ENCODE measurements around the gene FXR2.

Gene FXR2

GRCh38 chr17:7569571-7569970 is 45.1 kb downstream of the FXR2 start:
- peak in 2 of 3 donors; percentile 37 to 39 for DNase-seq

- DNase-seq, result no peak
Observed at GRCh38 chr17:7563115-7563869, 51.4 kb downstream of the FXR2 start.

- DNase-seq, result no peak
Observed at GRCh38 chr17:7562208-7562605, 52.5 kb downstream of the FXR2 start.

- DNase-seq, result peak; percentile 95 to 98 (median 98)
Observed at GRCh38 chr17:7561589-7562207, 53.0 kb downstream of the FXR2 start, which contains the start of gene SENP3. Gene SENP3 (plus strand): TSS chr17:7561919. CDS start chr17:7563077, 1,158 bp downstream.

GRCh38 chr17:7561028-7561575 is 53.6 kb downstream of the FXR2 start:
- peak; percentile 87 to 92 (median 90) for DNase-seq

- DNase-seq, result peak; percentile 63 to 81 (median 70)
Observed at GRCh38 chr17:7560172-7561027, 54.3 kb downstream of the FXR2 start.

- DNase-seq, result no peak
Observed at GRCh38 chr17:7559320-7560171, 55.2 kb downstream of the FXR2 start.

GRCh38 chr17:7558544-7559319 is 56.0 kb downstream of the FXR2 start, which contains the start of gene TNFSF13:
Gene TNFSF13 (plus strand): TSS chr17:7558750. CDS start chr17:7559040, 290 bp downstream.
- peak; percentile 50 to 53 (median 50) for DNase-seq

- peak; percentile 76 to 86 (median 78) for DNase-seq
Observed at GRCh38 chr17:7557775-7558543, 56.7 kb downstream of the FXR2 start.

GRCh38 chr17:7557147-7557764 is 57.4 kb downstream of the FXR2 start:
- no peak for DNase-seq

GRCh38 chr17:7556627-7557026 is 58.1 kb downstream of the FXR2 start:
- no peak for DNase-seq

GRCh38 chr17:7555320-7555948 is 59.3 kb downstream of the FXR2 start:
- DNase-seq, result no peak

GRCh38 chr17:7553356-7553755 is 61.3 kb downstream of the FXR2 start:
- peak in 1 of 3 donors; percentile 15 for DNase-seq

- DNase-seq, result peak; percentile 69 to 85 (median 76)
Observed at GRCh38 chr17:7552621-7553051, 62.1 kb downstream of the FXR2 start.

GRCh38 chr17:7551396-7551795 is 63.3 kb downstream of the FXR2 start:
- DNase-seq, result no peak

GRCh38 chr17:7550344-7550743 is 64.4 kb downstream of the FXR2 start:
- DNase-seq, result no peak

- DNase-seq, result no peak
Observed at GRCh38 chr17:7549401-7550055, 65.2 kb downstream of the FXR2 start.

- peak; percentile 47 to 71 (median 54) for DNase-seq
Observed at GRCh38 chr17:7548585-7549400, 65.9 kb downstream of the FXR2 start, which contains the start of gene TNFSF12. Gene TNFSF12 (plus strand): TSS chr17:7549058. CDS start chr17:7549154, 96 bp downstream.
